ENCODE results near the gene PITHD1. TPM values are rescaled to one million over a fixed set of nuclear protein-coding genes. Genes with fewer than 3 reads are reported as not detected.

Gene PITHD1
- total RNA-seq, 1 experiment from 2014 or later = 35.6 TPM

- Histone ChIP-seq H3K27ac (ENCODE audit: low read length) (no peak overlapping the region), H3K9ac (ENCODE audit: low read length) (no peak overlapping the region), H2AFZ (ENCODE audit: low read length) (no peak overlapping the region), H3K27me3 (ENCODE audit: low read length) (no peaks in the 10 kb centered on the region), H3K4me2 (ENCODE audit: low read depth, low read length, poor library complexity, severe bottlenecking) (no peak overlapping the region), H3K4me1 (ENCODE audit: low read length) (peaks cover 13% of the 10 kb centered on the region), H3K4me3 (ENCODE audit: low read length) (no peak overlapping the region), H3K36me3 (ENCODE audit: insufficient read depth, low read length) (peaks cover 44% of the 10 kb centered on the region), H3K9me3 (ENCODE audit: low read length) (no peaks in the 10 kb centered on the region), H3K9me2 (replicated peaks; ENCODE audit: insufficient read depth, low read length) (no peaks in the 10 kb centered on the region), H3K79me2 (ENCODE audit: low read length) (peaks cover 37% of the 10 kb centered on the region), H4K20me1 (ENCODE audit: insufficient read depth, low read depth, low read length) (peaks cover under 1% of the 10 kb centered on the region; the same call in 1 of the 2 replicates)
- no peak for DNase-seq
Measured at GRCh38 chr1:23784846-23785245, 6.6 kb downstream of the PITHD1 start.

- Histone ChIP-seq H3K9me2 (replicated peaks; ENCODE audit: insufficient read depth, low read length) (no peaks in the 10 kb centered on the region), H4K20me1 (ENCODE audit: insufficient read depth, low read depth, low read length) (peaks cover 6% of the 10 kb centered on the region; the same call in 1 of the 2 replicates), H3K9ac (ENCODE audit: low read length) (no peak overlapping the region), H3K27me3 (ENCODE audit: low read length) (no peaks in the 10 kb centered on the region), H3K4me3 (ENCODE audit: low read length) (no peak overlapping the region), H2AFZ (ENCODE audit: low read length) (no peak overlapping the region), H3K9me3 (ENCODE audit: low read length) (no peaks in the 10 kb centered on the region), H3K36me3 (ENCODE audit: insufficient read depth, low read length) (peaks cover 32% of the 10 kb centered on the region), H3K79me2 (ENCODE audit: low read length) (peaks cover 26% of the 10 kb centered on the region), H3K27ac (ENCODE audit: low read length) (no peak overlapping the region), H3K4me2 (ENCODE audit: low read depth, low read length, poor library complexity, severe bottlenecking) (no peak overlapping the region), H3K4me1 (ENCODE audit: low read length) (peaks cover 24% of the 10 kb centered on the region)
- DNase-seq = no peak
Measured at GRCh38 chr1:23787701-23788100, 9.5 kb downstream of the PITHD1 start.

- DNase-seq = no peak
- no peaks in the 10 kb centered on the region for H3K27me3 ChIP-seq (ENCODE audit: low read length)
- H3K4me1 ChIP-seq (ENCODE audit: low read length) = peaks cover 24% of the 10 kb centered on the region
- H3K79me2 ChIP-seq (ENCODE audit: low read length) = peaks cover 27% of the 10 kb centered on the region
- H2AFZ ChIP-seq (ENCODE audit: low read length) = no peak overlapping the region
- no peaks in the 10 kb centered on the region for H3K9me3 ChIP-seq (ENCODE audit: low read length)
- H3K9me2 ChIP-seq (replicated peaks; ENCODE audit: insufficient read depth, low read length) = no peaks in the 10 kb centered on the region
- peaks cover 6% of the 10 kb centered on the region; the same call in 1 of the 2 replicates for H4K20me1 ChIP-seq (ENCODE audit: insufficient read depth, low read depth, low read length)
- no peak overlapping the region for H3K4me3 ChIP-seq (ENCODE audit: low read length)
- H3K36me3 ChIP-seq (ENCODE audit: insufficient read depth, low read length) = peaks cover 31% of the 10 kb centered on the region
- no peak overlapping the region for H3K9ac ChIP-seq (ENCODE audit: low read length)
- 0 out of 2 replicates have a peak overlapping the region, but pooled peaks have one; percentile 4 for H3K27ac ChIP-seq (ENCODE audit: low read length)
- no peak overlapping the region for H3K4me2 ChIP-seq (ENCODE audit: low read depth, low read length, poor library complexity, severe bottlenecking)
Measured at GRCh38 chr1:23788695-23789094, 10.5 kb downstream of the PITHD1 start.

- DNase-seq = peak; percentile 96
- Histone ChIP-seq H3K4me3 (ENCODE audit: low read length) (peak within 1 kb of the TSS; percentile 96), H3K27ac (ENCODE audit: low read length) (peak within 1 kb of the TSS; percentile 55), H2AFZ (ENCODE audit: low read length) (peak within 1 kb of the TSS; percentile 80), H3K9me2 (replicated peaks; ENCODE audit: insufficient read depth, low read length) (no peaks in the 10 kb centered on the region), H3K9me3 (ENCODE audit: low read length) (no peaks in the 10 kb centered on the region), H3K36me3 (ENCODE audit: insufficient read depth, low read length) (peaks cover 13% of the 10 kb centered on the region), H3K9ac (ENCODE audit: low read length) (peak within 1 kb of the TSS; percentile 89), H3K4me1 (ENCODE audit: low read length) (peaks cover 24% of the 10 kb centered on the region), H4K20me1 (ENCODE audit: insufficient read depth, low read depth, low read length) (peaks cover 6% of the 10 kb centered on the region; the same call in 1 of the 2 replicates), H3K4me2 (ENCODE audit: low read depth, low read length, poor library complexity, severe bottlenecking) (peak within 1 kb of the TSS; percentile 99), H3K79me2 (ENCODE audit: low read length) (peaks cover 20% of the 10 kb centered on the region), H3K27me3 (ENCODE audit: low read length) (no peaks in the 10 kb centered on the region)
Measured at GRCh38 chr1:23790696-23791515, 12.7 kb downstream of the PITHD1 start, which contains the start of gene LYPLA2. LYPLA2 (plus strand) TSS chr1:23791145; CDS start chr1:23792683, 1,538 bp downstream.

GRCh38 chr1:23791516-23792047, 13.4 kb downstream of the PITHD1 start:
- peaks cover 6% of the 10 kb centered on the region; the same call in 1 of the 2 replicates for H4K20me1 ChIP-seq (ENCODE audit: insufficient read depth, low read depth, low read length)
- peaks cover 20% of the 10 kb centered on the region for H3K79me2 ChIP-seq (ENCODE audit: low read length)
- H3K9me2 ChIP-seq (replicated peaks; ENCODE audit: insufficient read depth, low read length) = no peaks in the 10 kb centered on the region
- H3K9me3 ChIP-seq (ENCODE audit: low read length) = no peaks in the 10 kb centered on the region
- peak overlapping the region; percentile 55 for H3K27ac ChIP-seq (ENCODE audit: low read length)
- 0 out of 2 replicates have a peak, but pooled peaks cover 9% of the 10 kb centered on the region for H3K36me3 ChIP-seq (ENCODE audit: insufficient read depth, low read length)
- peak overlapping the region; percentile 89 for H3K9ac ChIP-seq (ENCODE audit: low read length)
- peak; percentile 62 for DNase-seq
- H2AFZ ChIP-seq (ENCODE audit: low read length) = no peak overlapping the region
- no peaks in the 10 kb centered on the region for H3K27me3 ChIP-seq (ENCODE audit: low read length)
- H3K4me1 ChIP-seq (ENCODE audit: low read length) = peaks cover 24% of the 10 kb centered on the region
- peak overlapping the region; percentile 96 for H3K4me3 ChIP-seq (ENCODE audit: low read length)
- H3K4me2 ChIP-seq (ENCODE audit: low read depth, low read length, poor library complexity, severe bottlenecking) = peak overlapping the region; percentile 99

DNA sequence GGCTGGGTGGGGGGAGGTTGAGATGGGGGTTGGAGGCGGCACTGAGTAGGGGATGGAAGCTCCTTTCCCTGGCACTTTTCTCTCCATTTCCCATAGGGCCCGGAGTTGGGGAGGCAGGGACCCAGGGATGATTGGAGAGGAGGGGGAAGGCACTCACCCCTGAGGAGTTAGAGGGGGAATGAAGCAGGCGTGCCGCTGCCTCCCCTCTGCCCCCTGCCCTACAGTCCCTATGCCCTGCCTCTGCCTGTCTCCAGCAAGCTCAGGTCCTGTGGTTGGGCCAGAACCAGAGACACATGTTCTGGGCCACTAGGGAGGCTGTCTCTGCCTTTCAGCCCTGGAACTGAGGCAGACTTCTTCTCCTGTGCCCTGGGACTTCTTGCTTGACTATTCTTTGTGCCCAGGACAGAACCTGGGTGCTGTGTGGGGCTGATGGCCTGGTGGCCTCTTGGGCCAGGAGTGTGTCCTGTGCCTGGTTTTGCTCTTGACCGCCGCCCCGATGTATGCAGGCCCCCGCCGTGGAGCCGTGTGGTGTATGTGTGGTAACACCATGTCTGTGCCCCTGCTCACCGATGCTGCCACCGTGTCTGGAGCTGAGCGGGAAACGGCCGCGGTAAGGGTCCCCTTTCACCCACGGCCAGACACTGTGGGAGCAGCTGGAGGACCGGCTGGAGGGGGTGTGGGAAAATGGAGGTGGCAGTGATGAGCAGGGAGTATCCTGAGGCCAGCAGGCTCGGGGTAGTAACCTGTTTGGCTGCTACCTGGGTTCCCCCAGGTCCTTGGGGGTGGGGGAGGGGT, 14.1 kb downstream of the PITHD1 start:
- Histone ChIP-seq H3K36me3 (ENCODE audit: insufficient read depth, low read length) (0 out of 2 replicates have a peak, but pooled peaks cover 7% of the 10 kb centered on the region), H3K9me2 (replicated peaks; ENCODE audit: insufficient read depth, low read length) (no peaks in the 10 kb centered on the region), H3K4me2 (ENCODE audit: low read depth, low read length, poor library complexity, severe bottlenecking) (peak overlapping the region; percentile 99), H3K79me2 (ENCODE audit: low read length) (peaks cover 20% of the 10 kb centered on the region), H3K4me3 (ENCODE audit: low read length) (peak overlapping the region; percentile 96), H4K20me1 (ENCODE audit: insufficient read depth, low read depth, low read length) (peaks cover 6% of the 10 kb centered on the region; the same call in 1 of the 2 replicates), H3K27me3 (ENCODE audit: low read length) (no peaks in the 10 kb centered on the region), H3K9ac (ENCODE audit: low read length) (peak overlapping the region; percentile 89), H2AFZ (ENCODE audit: low read length) (no peak overlapping the region), H3K27ac (ENCODE audit: low read length) (no peak overlapping the region), H3K4me1 (ENCODE audit: low read length) (peaks cover 24% of the 10 kb centered on the region), H3K9me3 (ENCODE audit: low read length) (no peaks in the 10 kb centered on the region)
- no peak for DNase-seq

DNA sequence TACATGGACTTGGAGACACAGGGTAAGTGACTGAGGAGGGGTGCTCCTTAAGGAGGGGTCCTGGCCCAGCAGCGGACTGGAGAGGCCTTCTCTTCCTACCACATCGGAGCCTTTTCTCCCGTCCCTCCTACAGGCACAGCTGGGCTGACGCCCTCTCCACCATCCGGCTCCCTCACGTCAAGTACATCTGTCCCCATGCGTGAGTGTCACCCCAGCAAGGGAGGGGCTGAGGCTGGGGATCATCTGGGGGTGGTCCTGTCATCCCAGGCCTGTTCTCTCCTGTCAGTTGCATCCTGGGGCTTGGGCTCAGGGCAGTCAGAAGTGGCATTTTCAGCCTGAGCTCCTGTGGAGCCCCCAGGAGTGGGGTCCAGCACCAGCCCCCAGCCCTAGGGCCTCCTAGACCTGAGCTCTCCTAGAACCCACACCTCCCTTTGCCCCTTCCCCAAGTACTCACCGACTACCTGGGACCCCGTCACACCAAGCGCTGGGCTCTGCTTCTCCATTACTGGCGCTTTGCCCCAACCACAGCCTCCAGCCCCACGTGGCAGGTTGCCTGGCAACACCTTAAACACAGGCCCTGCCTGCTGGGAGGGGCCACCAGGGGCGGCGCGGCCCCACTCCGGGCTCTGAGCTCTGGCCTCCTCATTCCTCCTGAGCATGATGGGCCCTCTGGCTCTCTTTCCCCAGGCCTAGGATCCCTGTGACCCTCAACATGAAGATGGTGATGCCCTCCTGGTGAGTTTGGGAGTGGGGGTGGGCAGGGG, 15.0 kb downstream of the PITHD1 start:
- H3K27me3 ChIP-seq (ENCODE audit: low read length) = no peaks in the 10 kb centered on the region
- H2AFZ ChIP-seq (ENCODE audit: low read length) = no peak overlapping the region
- peaks cover 6% of the 10 kb centered on the region; the same call in 1 of the 2 replicates for H4K20me1 ChIP-seq (ENCODE audit: insufficient read depth, low read depth, low read length)
- no peaks in the 10 kb centered on the region for H3K9me3 ChIP-seq (ENCODE audit: low read length)
- no peak overlapping the region for H3K27ac ChIP-seq (ENCODE audit: low read length)
- H3K4me2 ChIP-seq (ENCODE audit: low read depth, low read length, poor library complexity, severe bottlenecking) = no peak overlapping the region
- no peak overlapping the region for H3K9ac ChIP-seq (ENCODE audit: low read length)
- no peak for DNase-seq
- H3K4me1 ChIP-seq (ENCODE audit: low read length) = peaks cover 24% of the 10 kb centered on the region
- H3K4me3 ChIP-seq (ENCODE audit: low read length) = no peak overlapping the region
- no peaks in the 10 kb centered on the region for H3K36me3 ChIP-seq (ENCODE audit: insufficient read depth, low read length)
- no peaks in the 10 kb centered on the region for H3K9me2 ChIP-seq (replicated peaks; ENCODE audit: insufficient read depth, low read length)
- peaks cover 20% of the 10 kb centered on the region for H3K79me2 ChIP-seq (ENCODE audit: low read length)

Data from Karpas-422 (cell line).